GM21786 (cell line): ENCODE results near the gene DDR2.

ENCODE experiments used
- ATAC-seq: cut with Tn5 transposase; IDR thresholded peaks from one replicate; pipeline ENCODE4 v1.9.1; 2021; ENCODE audit not compliant: unreplicated experiment

The DDR2 gene

DNA sequence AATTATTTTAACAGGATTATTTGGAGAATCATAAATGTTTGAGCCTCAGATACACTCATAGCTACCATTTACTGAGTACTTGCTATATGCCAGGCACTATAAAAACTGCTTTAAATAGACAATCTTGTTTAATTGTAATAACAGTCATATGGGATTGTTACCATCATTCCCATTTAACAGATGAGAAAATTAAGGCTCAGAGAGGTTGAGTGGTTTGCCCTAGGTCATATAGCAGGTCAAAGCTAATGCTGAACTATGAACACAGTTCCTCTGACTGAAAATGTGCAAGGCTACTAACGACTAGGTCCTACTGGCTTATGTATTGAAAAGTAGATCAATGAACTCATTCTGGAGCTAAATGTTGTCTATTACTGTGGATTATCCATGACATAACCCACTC lies 63.4 kb downstream of the DDR2 start:
- ATAC-seq, result no peak

DNA sequence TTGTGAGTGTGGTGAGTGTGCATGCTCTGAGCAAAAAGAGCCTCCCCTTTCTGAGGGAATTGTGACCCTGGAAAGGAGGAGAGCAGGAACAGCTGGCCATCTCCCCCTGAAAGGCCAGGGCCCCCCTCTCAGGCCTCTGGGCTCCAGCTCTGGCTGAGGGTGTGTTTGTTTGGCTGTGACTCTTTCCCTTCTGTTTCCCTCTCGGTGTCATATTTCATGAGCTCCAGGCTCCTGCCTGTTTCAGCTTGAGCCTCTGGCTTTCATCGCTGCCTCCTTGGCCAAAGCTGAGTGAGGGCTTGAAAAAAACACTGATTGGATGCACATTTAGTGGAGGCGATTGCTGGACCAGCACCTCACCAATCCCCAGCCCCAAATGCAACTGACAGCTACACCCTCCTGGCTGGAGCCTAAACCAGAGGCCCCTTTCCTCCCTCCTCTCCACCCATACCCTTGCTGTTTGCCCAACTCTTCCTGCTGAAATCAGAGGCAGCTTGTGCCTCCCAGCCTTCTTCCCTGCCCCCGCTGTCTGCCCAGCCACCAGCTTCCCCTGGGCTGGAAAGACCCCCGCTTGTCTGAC lies 64.1 kb downstream of the DDR2 start:
- no peak for ATAC-seq

GRCh38 chr1:162697140-162697895 lies 65.1 kb downstream of the DDR2 start:
- no peak for ATAC-seq

GRCh38 chr1:162699366-162699765 lies 67.1 kb downstream of the DDR2 start:
- no peak for ATAC-seq

DNA sequence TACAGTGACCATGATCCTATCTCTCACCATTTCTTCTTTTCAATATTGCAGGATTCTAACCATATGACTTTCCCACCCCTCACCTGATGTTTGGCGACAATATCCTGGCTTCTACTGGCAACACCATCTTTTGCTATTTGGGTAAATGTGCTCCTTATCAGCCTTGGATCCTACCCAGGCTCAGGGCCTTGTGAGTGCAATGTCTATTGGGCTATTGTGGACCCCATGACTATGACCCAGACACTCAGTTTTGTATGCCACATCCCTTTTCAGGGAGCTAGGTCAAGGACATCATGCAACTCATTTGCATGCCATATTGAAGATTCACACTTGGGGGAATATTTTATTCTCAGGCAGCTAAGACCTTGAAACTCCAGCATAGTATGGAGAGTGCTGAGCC lies 67.9 kb downstream of the DDR2 start:
- no peak for ATAC-seq

DNA sequence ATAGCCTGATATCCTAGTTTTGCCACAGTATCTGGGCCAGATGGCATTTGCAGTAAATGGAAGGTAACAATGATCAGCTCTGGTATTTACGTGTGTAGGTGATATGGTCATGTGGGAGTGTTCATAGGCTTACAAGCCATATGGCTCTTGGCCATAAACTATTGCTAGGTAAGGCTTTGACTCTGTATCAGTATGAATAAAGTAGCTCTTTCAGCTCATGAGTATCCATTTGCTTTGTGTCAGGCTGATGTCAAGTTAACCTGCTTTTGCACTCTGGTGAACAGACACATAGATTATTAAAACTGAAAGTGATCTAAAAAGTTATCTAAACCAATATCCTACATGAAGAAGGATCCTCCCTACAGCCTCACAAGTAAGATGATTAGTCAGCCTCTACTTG lies 69.0 kb downstream of the DDR2 start:
- ATAC-seq, result no peak

- no peak for ATAC-seq
These were observed 70.4 kb downstream of the DDR2 start for GRCh38 chr1:162702628-162703027.

- no peak for ATAC-seq
These were observed 71.4 kb downstream of the DDR2 start for GRCh38 chr1:162703708-162704107.

DNA sequence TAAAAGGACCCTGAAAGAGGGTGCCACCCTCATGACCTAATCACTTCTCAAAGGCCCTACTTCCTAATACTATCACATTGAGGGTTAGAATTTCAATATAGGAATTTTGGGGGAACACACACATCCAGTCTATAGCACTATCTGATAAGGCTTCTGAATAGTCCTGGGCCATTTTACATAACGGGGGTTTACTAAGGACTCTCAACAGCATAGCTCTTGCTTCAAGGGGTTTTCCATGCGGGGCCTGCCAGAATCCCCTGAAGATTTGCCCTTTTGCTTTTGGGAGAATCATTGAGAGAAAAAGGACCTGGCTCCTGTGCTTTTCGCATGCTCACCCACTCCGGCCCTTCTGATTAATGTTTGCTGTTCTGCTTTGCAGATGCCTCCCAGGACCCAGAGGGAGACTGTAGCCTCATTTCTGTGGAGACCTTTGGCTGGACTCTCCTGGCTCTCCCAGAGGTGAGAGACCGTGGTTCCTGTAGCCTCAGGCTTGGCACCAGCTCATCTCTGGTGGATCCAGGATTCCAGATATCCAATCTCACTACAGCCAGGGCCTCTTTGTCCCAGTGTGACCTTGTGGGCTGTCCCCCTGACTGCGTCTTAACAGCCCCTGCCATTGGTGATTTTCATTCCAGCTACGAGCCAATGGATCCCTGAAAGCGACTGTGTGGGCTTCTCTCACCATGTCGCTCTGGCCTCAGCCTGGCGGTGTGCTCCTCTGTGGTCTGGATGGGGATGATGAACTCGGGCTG lies 72.6 kb downstream of the DDR2 start:
- ATAC-seq, result no peak

DNA sequence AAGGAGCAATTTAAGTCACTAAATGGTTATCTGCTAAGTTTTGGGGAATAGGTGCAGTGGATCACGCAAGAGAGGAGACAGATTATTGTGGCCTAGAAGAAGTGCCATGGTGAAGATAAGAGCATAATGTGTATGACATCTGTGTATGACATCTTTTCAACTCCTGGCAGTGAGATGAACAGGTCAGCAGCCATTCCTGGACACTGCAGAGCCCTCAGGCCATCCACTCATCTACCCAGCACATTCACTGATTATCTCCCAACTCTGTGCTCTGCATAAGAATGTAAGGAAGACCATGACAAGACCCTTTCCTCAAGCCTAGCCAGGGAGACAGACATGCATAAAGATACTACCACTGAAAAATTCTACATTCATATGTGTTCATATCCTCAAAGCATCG lies 73.7 kb downstream of the DDR2 start:
- ATAC-seq, result no peak

GRCh38 chr1:162706606-162707005 lies 74.3 kb downstream of the DDR2 start:
- ATAC-seq, result no peak

DNA sequence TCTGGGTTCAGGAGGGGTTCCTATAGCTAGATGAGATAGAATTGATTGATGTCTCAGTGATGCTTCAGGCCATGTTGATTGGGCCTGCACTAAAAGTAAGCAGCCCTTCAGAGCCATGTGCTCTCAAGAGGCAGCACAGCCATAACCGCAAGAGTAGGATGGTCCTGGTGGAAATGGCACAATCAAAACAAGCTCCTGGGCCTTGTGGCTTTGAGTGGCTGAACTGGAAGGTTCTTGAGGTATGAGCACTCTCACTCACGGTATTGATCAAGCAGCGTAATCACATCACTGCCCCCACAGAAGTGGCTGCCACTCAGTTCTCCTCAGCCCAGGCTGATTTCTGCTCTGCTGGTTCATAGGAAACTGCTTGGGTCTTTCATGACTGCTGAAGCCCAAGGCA lies 76.0 kb downstream of the DDR2 start:
- ATAC-seq, result no peak

- ATAC-seq, result no peak
These were observed 77.0 kb downstream of the DDR2 start for GRCh38 chr1:162709132-162709860.

- ATAC-seq, result no peak
These were observed 77.6 kb downstream of the DDR2 start for GRCh38 chr1:162709870-162710269.

DNA sequence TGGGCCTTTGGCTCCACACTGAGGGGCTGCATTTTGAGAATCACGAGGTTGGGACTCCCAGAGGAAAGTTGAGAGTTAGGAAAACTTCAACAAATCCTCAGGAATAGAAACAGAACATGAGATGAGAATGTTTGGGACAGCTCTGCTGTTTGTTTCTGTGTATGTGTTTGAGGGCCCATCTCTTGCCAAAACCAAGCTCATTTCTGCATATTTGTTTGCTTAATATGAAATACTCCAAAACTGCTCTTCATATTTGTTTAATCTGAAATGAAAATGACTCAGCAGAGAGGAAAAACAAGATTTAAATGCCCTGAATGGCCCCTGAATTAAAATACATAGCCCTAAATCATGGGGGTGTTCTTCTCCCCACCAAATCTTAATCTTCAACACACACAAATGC lies 78.1 kb downstream of the DDR2 start:
- no peak for ATAC-seq

GRCh38 chr1:162710780-162711465 lies 78.7 kb downstream of the DDR2 start:
- no peak for ATAC-seq

GRCh38 chr1:162712317-162713029 lies 80.2 kb downstream of the DDR2 start:
- no peak for ATAC-seq

- ATAC-seq, result no peak
These were observed 83.9 kb downstream of the DDR2 start for GRCh38 chr1:162716123-162716522.

GRCh38 chr1:162716552-162716951 lies 84.3 kb downstream of the DDR2 start:
- ATAC-seq, result no peak

DNA sequence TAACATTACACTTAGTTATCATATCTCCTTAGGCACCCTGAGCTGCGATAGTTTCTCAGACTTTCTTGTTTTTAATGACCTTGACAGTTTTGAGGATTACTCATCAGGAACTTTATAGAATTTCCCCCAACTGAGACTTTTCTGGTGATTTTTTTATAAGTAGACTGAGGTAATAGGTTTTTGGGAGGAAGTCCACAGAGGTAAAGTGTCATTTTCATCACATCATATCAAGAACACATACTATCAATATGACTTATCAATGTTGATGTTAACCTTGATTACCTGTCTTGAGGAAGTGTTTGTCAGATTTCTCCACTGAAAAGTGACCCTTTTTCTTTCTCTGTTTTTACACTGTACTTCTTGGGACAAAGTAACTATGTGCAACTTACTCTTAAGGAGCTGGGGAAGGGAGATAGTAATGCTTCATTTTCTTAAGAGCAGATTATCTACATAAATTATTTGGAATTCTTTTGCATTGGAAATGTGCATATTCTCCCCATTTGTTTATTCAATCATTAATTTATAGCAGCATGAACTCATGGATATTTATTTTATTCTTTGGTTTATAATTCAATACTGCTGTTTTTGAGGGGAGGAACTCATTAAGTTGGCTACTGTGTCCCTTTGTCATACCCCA lies 85.4 kb downstream of the DDR2 start:
- no peak for ATAC-seq
